IPS-15b (cell line): ENCODE results near the gene WDR59.

ENCODE experiments used
- H3K27me3 ChIP-seq: one replicate; pipeline ENCODE4 v1.6.1; 2013; ENCODE audit warnings: low read length; ENCODE audit not compliant: control insufficient read depth, insufficient read depth
- H3K36me3 ChIP-seq: one replicate; pipeline ENCODE4 v1.6.1; 2013; ENCODE audit warnings: low read length; ENCODE audit not compliant: control insufficient read depth, insufficient read depth
- H3K4me1 ChIP-seq: one replicate; pipeline ENCODE4 v1.6.1; 2013; ENCODE audit warnings: mild to moderate bottlenecking, low read length; ENCODE audit not compliant: control insufficient read depth, insufficient read depth
- H3K4me3 ChIP-seq: one replicate; pipeline ENCODE4 v1.5.1; 2013; ENCODE audit warnings: low read depth, low read length
- H3K9ac ChIP-seq: one replicate; pipeline ENCODE4 v1.6.1; 2013; ENCODE audit warnings: low read depth, mild to moderate bottlenecking, low read length
- H3K9me3 ChIP-seq: one replicate; pipeline ENCODE4 v1.6.1; 2013; ENCODE audit warnings: mild to moderate bottlenecking, low read length; ENCODE audit not compliant: control insufficient read depth, insufficient read depth

WDR59 gene

DNA sequence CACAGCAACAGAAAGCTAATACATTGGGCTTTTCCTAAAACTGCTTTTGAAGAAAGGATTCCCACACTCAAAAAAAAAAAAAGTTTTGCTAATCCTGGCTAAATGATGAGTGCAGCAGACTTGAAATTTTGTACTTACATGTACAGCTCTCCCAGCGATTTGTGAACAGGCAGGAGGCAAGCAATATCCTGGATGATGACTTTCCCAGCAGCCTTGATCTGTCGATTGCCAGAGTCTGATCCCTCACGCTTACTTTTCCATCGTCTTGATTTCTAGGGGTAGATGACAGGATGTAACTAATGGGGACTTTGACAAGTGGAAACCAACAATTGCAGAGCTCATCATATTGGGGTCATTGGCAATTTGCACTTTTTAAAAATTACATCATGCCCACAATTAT lies 91.4 kb downstream of the WDR59 start:
- H3K4me3 ChIP-seq = no peak overlapping the region
- H3K27me3 ChIP-seq = no peaks in the 10 kb centered on the region
- no peaks in the 10 kb centered on the region for H3K9me3 ChIP-seq
- peaks cover 8% of the 10 kb centered on the region for H3K36me3 ChIP-seq
- no peaks in the 10 kb centered on the region for H3K4me1 ChIP-seq
- no peak overlapping the region for H3K9ac ChIP-seq

DNA sequence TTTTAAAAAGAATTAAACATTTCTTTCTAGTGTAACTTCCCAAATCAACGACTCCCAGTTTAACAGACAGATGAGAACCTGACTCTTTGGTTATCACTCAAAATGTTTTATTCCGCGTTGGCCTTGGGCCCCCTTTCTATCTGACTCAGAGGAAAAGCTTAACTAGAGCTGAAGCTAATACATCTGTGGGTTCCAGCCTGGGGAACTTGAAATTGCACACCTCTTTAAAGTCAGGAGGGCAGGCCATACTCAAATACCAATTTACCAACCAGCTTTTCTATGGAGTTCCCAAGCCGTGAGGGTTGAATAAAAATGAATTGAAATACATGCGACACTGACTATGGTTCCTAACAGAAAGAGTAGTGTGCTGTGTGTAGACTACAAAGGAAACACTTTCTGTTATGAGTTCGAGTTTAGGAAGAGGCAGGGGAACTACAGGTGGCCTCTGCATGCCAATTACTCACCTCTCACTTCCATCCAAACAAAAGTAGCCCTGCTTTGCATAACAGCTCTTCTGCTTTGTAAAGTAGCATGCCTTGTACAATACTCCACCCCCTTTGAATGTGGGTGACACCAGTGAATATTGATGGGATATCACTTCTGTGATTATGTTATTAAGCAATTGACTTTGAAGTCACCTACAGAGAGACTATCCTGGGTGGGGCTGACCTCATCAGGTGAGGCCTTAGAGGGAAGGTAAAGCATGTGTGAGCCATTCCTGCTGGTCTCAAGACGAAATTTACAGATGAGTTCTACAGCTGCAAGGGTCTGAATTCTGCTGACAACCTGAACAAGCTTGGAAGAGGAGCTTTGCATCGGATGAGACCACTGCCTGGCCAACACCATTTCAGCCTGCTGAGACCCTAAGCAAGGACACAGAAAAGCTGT lies 92.1 kb downstream of the WDR59 start:
- peak overlapping the region; percentile 16 for H3K9ac ChIP-seq
- peaks cover 13% of the 10 kb centered on the region for H3K36me3 ChIP-seq
- no peak overlapping the region for H3K4me3 ChIP-seq
- no peaks in the 10 kb centered on the region for H3K27me3 ChIP-seq
- H3K4me1 ChIP-seq = no peaks in the 10 kb centered on the region
- H3K9me3 ChIP-seq = no peaks in the 10 kb centered on the region

DNA sequence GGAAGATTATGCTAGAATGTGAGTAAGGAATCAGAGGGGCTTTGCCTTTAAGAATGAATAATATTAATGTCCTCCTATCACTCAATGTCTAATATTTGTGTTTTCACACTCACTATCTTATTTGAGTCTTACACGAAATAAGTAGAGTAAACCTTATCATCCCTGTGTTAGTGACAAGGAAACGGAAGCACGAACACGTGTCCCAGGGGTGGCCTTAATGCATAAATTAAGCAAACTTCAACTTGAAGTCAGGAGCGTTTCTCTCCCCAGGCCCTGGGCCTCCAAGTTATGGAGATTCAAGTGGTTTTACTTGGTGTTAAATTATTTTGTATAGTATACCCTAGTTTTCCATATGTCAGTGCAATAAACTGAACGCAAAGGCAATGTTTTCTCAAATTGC lies 96.0 kb downstream of the WDR59 start:
- Histone ChIP-seq H3K27me3 (no peaks in the 10 kb centered on the region), H3K4me1 (no peaks in the 10 kb centered on the region), H3K36me3 (peaks cover 27% of the 10 kb centered on the region), H3K9ac (no peak overlapping the region), H3K9me3 (no peaks in the 10 kb centered on the region), H3K4me3 (no peak overlapping the region)

DNA sequence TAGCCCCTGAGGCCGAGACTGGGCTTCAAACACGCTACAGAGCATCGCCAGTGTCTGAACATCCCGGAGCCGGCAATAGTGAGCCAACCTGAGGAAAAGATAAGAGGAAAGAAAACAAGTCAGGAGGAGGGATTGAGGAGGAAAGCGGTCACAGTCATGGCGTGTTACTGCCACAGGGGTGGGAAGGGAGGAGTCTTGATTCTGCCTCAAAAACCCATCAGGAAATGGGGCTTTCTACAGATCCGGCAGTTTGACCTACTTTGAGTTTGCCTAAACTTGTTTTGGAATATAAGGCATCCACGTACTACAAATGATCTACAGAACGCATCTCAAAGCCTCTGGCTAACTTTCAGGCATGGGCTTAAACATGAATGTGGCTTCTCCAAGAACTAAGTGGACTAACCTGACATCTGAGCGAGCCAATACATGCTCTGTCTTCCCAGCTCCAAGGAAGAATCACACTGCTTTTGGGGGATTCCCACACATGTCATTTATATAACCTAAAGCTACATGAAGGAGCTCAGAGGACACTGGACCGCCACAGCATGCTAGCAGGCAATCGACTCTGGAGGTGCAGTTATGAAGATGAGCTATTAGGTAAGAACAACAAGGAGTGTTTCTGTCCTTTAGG lies 96.6 kb downstream of the WDR59 start:
- Histone ChIP-seq H3K4me1 (no peaks in the 10 kb centered on the region), H3K9me3 (no peaks in the 10 kb centered on the region), H3K36me3 (peaks cover 24% of the 10 kb centered on the region), H3K27me3 (no peaks in the 10 kb centered on the region), H3K4me3 (no peak overlapping the region), H3K9ac (no peak overlapping the region)

DNA sequence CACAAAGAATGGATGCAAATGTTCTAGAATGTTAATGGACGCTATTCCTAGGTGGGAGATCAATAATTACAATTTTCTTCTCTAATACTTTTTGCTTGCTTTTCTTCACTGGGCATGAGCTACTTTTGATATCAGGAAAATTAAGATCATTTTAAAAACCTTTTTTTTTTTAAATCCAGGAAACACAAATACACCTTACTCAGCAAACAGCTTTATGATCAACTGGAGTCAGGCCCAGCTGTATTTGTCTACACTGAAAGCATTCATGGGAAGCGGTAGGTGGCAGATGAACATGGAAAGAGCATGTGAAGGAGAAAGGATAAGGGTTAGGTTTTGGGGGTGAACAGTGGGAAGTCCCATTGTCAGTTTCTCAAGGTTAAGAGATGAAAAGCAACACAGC lies 97.8 kb downstream of the WDR59 start:
- Histone ChIP-seq H3K9me3 (no peaks in the 10 kb centered on the region), H3K4me1 (no peaks in the 10 kb centered on the region), H3K4me3 (no peak overlapping the region), H3K9ac (no peak overlapping the region), H3K27me3 (no peaks in the 10 kb centered on the region), H3K36me3 (peaks cover 18% of the 10 kb centered on the region)

DNA sequence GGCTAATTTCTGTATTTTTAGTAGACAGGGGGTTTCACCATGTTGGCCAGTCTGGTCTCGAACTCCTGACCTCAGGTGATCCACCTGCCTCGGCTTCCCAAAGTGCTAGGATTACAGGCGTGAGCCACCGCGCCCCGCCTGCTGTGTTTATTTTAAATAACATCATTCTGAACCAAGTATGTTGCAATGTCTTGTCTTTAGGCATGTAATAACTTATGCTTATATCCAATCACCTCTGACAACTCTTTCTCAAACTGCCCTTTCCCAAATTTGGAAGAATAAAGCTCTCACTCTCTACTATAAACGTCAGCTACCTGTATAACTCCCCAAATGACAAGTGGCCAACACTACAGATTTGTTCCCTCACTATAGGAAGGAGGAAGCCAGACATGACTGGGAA lies 107.2 kb downstream of the WDR59 start:
- Histone ChIP-seq H3K36me3 (peaks cover 4% of the 10 kb centered on the region), H3K27me3 (no peaks in the 10 kb centered on the region), H3K9ac (no peak overlapping the region), H3K4me3 (no peak overlapping the region), H3K4me1 (no peaks in the 10 kb centered on the region), H3K9me3 (no peaks in the 10 kb centered on the region)

DNA sequence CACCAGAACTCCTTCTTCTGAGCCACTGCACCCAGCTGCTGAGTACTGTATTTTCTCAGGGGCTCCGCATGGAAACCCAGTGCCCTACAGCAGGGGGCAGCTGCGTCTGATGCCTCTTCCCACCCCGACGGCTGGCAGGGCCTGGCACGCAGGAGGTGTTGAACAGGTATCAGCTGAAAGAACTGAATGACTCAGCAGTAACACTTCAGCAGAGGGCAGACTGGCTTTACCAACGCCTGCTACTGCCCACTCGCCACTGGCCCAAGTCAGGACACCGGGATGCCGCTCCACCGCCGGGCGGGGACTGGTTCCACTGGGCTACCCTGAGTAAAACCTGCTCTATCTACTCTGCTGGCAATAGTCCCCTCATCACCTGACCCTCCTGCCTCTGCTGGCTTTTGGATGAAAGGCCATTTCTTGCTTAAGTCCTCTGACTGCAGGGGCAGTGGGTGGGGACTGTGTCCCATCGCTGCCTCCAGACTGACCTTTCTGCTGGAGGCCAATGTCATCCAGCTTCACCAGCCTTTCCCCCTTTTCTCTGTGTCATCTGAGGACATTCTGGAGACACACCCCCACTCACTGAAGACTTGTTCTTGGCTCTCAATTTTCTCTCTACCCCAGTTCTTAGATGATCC lies 109.9 kb downstream of the WDR59 start:
- Histone ChIP-seq H3K27me3 (no peaks in the 10 kb centered on the region), H3K36me3 (peaks cover 4% of the 10 kb centered on the region), H3K9me3 (no peaks in the 10 kb centered on the region), H3K4me3 (no peak overlapping the region), H3K9ac (no peak overlapping the region), H3K4me1 (peaks cover 11% of the 10 kb centered on the region)

DNA sequence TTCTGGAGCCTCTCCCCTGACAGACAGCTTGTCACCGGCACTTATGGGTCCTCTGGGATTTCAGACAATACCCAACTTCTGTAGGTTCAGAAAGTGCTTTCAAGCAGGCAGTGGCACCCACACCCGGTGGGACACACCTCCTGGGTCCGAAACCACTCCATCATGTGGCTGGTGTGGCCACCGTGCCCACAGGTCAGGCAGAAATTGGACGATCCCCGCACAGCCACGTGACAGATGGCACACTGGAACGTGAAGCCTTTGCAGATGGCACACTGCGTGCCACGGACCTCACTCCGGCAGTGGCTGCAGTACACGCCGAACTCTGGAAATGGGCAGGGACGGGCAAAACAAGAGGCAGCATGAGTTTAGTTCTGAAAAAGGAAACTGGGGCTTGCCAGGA lies 110.8 kb downstream of the WDR59 start:
- H3K9me3 ChIP-seq = no peaks in the 10 kb centered on the region
- H3K4me1 ChIP-seq = peaks cover 13% of the 10 kb centered on the region
- no peak overlapping the region for H3K9ac ChIP-seq
- no peak overlapping the region for H3K4me3 ChIP-seq
- no peaks in the 10 kb centered on the region for H3K27me3 ChIP-seq
- peaks cover 4% of the 10 kb centered on the region for H3K36me3 ChIP-seq

DNA sequence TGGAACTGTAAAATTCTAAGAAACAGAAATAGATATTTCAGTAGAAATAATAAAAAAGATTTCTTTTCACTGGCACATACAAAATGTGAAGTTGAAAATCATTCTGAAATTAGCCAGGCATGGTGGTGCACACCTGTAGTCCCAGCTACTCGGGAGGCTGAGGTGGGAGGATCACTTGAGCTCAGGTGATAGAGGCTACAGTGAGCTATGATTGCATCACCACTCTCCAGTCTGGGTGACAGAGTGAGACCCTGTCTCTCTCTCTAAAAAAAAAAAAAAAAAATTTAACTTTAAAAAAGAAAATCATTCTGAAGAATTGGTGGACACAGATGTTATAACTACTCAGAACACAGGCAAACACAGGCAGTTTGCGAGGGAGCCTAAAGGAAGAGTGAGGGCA lies 112.6 kb downstream of the WDR59 start:
- H3K36me3 ChIP-seq = peaks cover 4% of the 10 kb centered on the region
- no peaks in the 10 kb centered on the region for H3K27me3 ChIP-seq
- H3K9ac ChIP-seq = no peak overlapping the region
- H3K4me1 ChIP-seq = peaks cover 20% of the 10 kb centered on the region
- H3K9me3 ChIP-seq = no peaks in the 10 kb centered on the region
- H3K4me3 ChIP-seq = no peak overlapping the region

DNA sequence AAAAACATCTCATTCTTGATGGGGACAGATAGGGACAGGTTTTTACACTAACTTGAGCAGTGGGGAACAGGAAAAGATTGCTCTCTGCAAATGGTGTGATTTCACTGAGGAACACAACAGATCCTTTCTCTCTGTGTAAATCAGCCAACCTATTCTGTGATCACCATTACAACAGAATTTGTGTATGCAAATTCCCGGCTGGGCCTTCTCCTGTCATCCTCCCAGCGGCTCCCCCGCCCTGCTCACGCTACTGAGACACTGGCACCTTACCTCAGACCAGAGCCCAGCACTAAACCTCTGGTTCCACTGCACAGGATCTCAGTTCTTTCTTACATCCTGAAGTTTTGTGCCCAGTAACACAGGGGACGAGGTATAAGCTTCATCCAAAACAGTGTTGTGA lies 113.3 kb downstream of the WDR59 start:
- Histone ChIP-seq H3K27me3 (no peaks in the 10 kb centered on the region), H3K36me3 (peaks cover 4% of the 10 kb centered on the region), H3K9me3 (no peaks in the 10 kb centered on the region), H3K4me3 (no peak overlapping the region), H3K9ac (no peak overlapping the region), H3K4me1 (peaks cover 25% of the 10 kb centered on the region)

DNA sequence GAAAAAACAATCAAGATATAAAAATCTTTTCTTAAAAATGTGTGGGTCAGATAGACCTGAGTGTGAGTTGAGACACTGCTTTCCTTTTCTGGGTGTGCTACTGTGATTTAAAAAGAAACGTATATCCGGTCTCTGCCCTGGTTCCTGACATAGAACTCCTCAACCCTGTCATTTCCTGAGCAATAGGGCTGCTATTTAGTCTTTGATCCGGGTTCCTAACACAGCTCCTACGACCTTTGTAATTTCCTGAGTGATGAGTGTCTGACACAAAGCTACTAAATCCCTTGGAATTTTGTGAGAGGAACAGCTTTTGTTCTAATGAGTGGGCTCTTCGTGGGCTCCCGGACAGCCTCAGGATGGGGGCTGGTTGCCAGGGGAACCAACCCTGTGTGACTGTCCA lies 116.4 kb downstream of the WDR59 start:
- H3K9ac ChIP-seq = no peak overlapping the region
- no peaks in the 10 kb centered on the region for H3K27me3 ChIP-seq
- H3K4me1 ChIP-seq = peaks cover 31% of the 10 kb centered on the region
- no peaks in the 10 kb centered on the region for H3K36me3 ChIP-seq
- H3K9me3 ChIP-seq = no peaks in the 10 kb centered on the region
- H3K4me3 ChIP-seq = no peak overlapping the region

DNA sequence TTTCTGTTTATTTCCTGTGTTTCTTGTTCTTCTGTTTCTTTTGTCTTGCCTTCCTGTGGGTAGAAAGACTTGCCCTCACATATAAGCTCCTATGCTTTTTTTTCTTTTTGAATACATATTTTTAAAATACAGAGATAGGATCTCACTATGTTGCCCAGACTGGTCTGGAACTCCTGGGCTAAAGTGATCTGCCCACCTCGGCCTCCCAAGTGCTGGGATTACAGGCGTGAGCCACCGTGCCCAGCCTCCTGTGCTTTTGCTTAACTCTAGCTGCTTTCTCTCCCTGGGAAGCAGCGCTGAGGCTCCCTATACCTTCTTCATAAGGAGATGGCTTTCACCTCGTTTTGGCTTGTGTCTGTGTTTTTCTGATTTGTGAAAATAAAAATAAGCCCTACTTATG lies 116.9 kb downstream of the WDR59 start:
- Histone ChIP-seq H3K4me1 (peaks cover 31% of the 10 kb centered on the region), H3K4me3 (no peak overlapping the region), H3K9me3 (no peaks in the 10 kb centered on the region), H3K9ac (no peak overlapping the region), H3K27me3 (no peaks in the 10 kb centered on the region), H3K36me3 (no peaks in the 10 kb centered on the region)
